HEK293 (cell line): Measurements from ENCODE around the gene MBNL2.

Experiments used
- CTCF ChIA-PET: fragments of 350-600 bp; formaldehyde crosslinking; extraction: SDS; loops from one replicate; lab custom pipeline; 2021; ENCODE audit warnings: antibody characterized with exemption; lab: Yijun Ruan, JAX
- POLR2A ChIA-PET: fragments of 300-600 bp; formaldehyde crosslinking; extraction: SDS; loops from one replicate; lab custom pipeline; 2020; ENCODE audit warnings: antibody characterized with exemption, inconsistent platforms; lab: Yijun Ruan, JAX
- H3K27ac ChIP-seq: fragments of 200-500 bp; sonication (Bioruptor generic); 2 replicates; pipeline ENCODE4 v1.5.1; 2014; ENCODE audit warnings: low read depth, low read length, control low read depth, inconsistent platforms; ENCODE audit errors: extremely low read depth
- H3K36me3 ChIP-seq, 2 experiments: fragments of 200-500 bp in 1 of 2; sonication (Bioruptor generic) in 1 of 2; 1 replicate in 1 of 2; 2 replicates in 1 of 2; pipeline ENCODE4 v1.5.1; 2014 to 2017; ENCODE audit warnings: inconsistent platforms in 2 of 2, low read length in 2 of 2; ENCODE audit not compliant: control insufficient read depth in 2 of 2, insufficient read depth in 1 of 2
- H3K4me1 ChIP-seq: fragments of 200-500 bp; sonication (Bioruptor generic); 2 replicates; pipeline ENCODE4 v1.5.1; 2014; ENCODE audit warnings: mild to moderate bottlenecking, low read length, inconsistent platforms; ENCODE audit not compliant: control insufficient read depth, insufficient read depth
- H3K4me3 ChIP-seq: 2 replicates; pipeline ENCODE4 v1.5.1; 2011; ENCODE audit warnings: low read depth, mild to moderate bottlenecking, control low read depth, low read length, moderate library complexity
- H3K9me3 ChIP-seq: fragments of 200-500 bp; sonication (Bioruptor generic); 2 replicates; pipeline ENCODE4 v1.5.1; 2014; ENCODE audit warnings: low read depth, low read length, inconsistent platforms; ENCODE audit not compliant: control insufficient read depth, insufficient read depth
- HOXA7 ChIP-seq: sonication (generic); formaldehyde crosslinking; IDR thresholded peaks from 2 replicates; pipeline ENCODE4 v1.8.1; 2022; ENCODE audit warnings: missing genetic modification reagents, borderline replicate concordance
- OVOL3 ChIP-seq: fragments of 450-650 bp; formaldehyde crosslinking; IDR thresholded peaks from 2 replicates; pipeline ENCODE4 v1.5.1; 2016; ENCODE audit warnings: missing biosample characterization, missing genetic modification characterization
- PBX3 ChIP-seq: sonication (generic); formaldehyde crosslinking; IDR thresholded peaks from 2 replicates; pipeline ENCODE4 v1.8.1; 2022; ENCODE audit warnings: mild to moderate bottlenecking, moderate library complexity, missing genetic modification reagents
- ZBTB1 ChIP-seq: fragments of 450-650 bp; formaldehyde crosslinking; IDR thresholded peaks from 2 replicates; pipeline ENCODE4 v1.5.1; 2016; ENCODE audit warnings: missing biosample characterization, missing genetic modification characterization
- ZBTB6 ChIP-seq: fragments of 450-650 bp; formaldehyde crosslinking; IDR thresholded peaks from 2 replicates; pipeline ENCODE4 v1.5.1; 2017; ENCODE audit warnings: missing biosample characterization, missing genetic modification characterization
- ZFP69B ChIP-seq: fragments of 450-650 bp; formaldehyde crosslinking; IDR thresholded peaks from 2 replicates; pipeline ENCODE4 v1.5.1; 2016; ENCODE audit warnings: missing biosample characterization, missing genetic modification characterization
- ZNF10 ChIP-seq: fragments of 450-650 bp; formaldehyde crosslinking; IDR thresholded peaks from 2 replicates; pipeline ENCODE4 v1.5.1; 2017; ENCODE audit warnings: missing biosample characterization, missing genetic modification characterization
- ZNF132 ChIP-seq: fragments of 450-650 bp; formaldehyde crosslinking; IDR thresholded peaks from 2 replicates; pipeline ENCODE4 v1.5.1; 2017; ENCODE audit warnings: missing biosample characterization, missing genetic modification characterization, borderline replicate concordance
- ZNF302 ChIP-seq: fragments of 450-650 bp; formaldehyde crosslinking; IDR thresholded peaks from 2 replicates; pipeline ENCODE4 v1.5.1; 2016; ENCODE audit warnings: missing biosample characterization, missing genetic modification characterization, low read depth
- ZNF311 ChIP-seq: fragments of 450-650 bp; formaldehyde crosslinking; IDR thresholded peaks from 2 replicates; pipeline ENCODE4 v1.5.1; 2017; ENCODE audit warnings: missing biosample characterization, missing genetic modification characterization, borderline replicate concordance
- ZNF341 ChIP-seq: fragments of 450-650 bp; formaldehyde crosslinking; IDR thresholded peaks from 2 replicates; pipeline ENCODE4; 2016; ENCODE audit warnings: low read depth, missing biosample characterization, missing genetic modification characterization
- ZNF37A ChIP-seq: fragments of 450-650 bp; IDR thresholded peaks from 2 replicates; pipeline ENCODE4 v1.5.1; 2018; ENCODE audit warnings: missing biosample characterization, missing genetic modification characterization
- ZNF423 ChIP-seq: fragments of 450-650 bp; formaldehyde crosslinking; IDR thresholded peaks from 2 replicates; pipeline ENCODE4 v1.5.1; 2016; ENCODE audit warnings: missing biosample characterization, missing genetic modification characterization
- ZNF529 ChIP-seq: fragments of 450-650 bp; formaldehyde crosslinking; IDR thresholded peaks from 2 replicates; pipeline ENCODE4 v1.5.1; 2017; ENCODE audit warnings: missing genetic modification characterization, missing biosample characterization; ENCODE audit not compliant: insufficient replicate concordance
- ZNF548 ChIP-seq: fragments of 450-650 bp; formaldehyde crosslinking; IDR thresholded peaks from 2 replicates; pipeline ENCODE4 v1.5.1; 2016; ENCODE audit warnings: missing biosample characterization, missing genetic modification characterization
- ZNF555 ChIP-seq: fragments of 450-650 bp; formaldehyde crosslinking; conservative IDR thresholded peaks from 2 replicates; pipeline ENCODE4 v1.5.1; 2017; ENCODE audit warnings: missing biosample characterization, mild to moderate bottlenecking, missing genetic modification characterization, inconsistent platforms
- ZNF585B ChIP-seq: fragments of 450-650 bp; formaldehyde crosslinking; IDR thresholded peaks from 2 replicates; pipeline ENCODE4 v1.5.1; 2016; ENCODE audit warnings: missing biosample characterization, missing genetic modification characterization
- ZNF623 ChIP-seq: fragments of 450-650 bp; formaldehyde crosslinking; IDR thresholded peaks from 2 replicates; pipeline ENCODE4 v1.5.1; 2016; ENCODE audit warnings: missing biosample characterization, missing genetic modification characterization
- ZNF626 ChIP-seq: fragments of 450-650 bp; sonication (Bioruptor Pico); formaldehyde crosslinking; IDR thresholded peaks from 2 replicates; pipeline ENCODE4 v1.5.1; 2018; ENCODE audit warnings: missing biosample characterization, missing genetic modification characterization, inconsistent platforms
- ZNF629 ChIP-seq: fragments of 450-650 bp; formaldehyde crosslinking; IDR thresholded peaks from 2 replicates; pipeline ENCODE4 v1.5.1; 2017; ENCODE audit warnings: missing biosample characterization, missing genetic modification characterization
- ZNF701 ChIP-seq: fragments of 450-650 bp; formaldehyde crosslinking; IDR thresholded peaks from 2 replicates; pipeline ENCODE4 v1.5.1; 2016; ENCODE audit warnings: missing biosample characterization, missing genetic modification characterization
- ZXDB ChIP-seq: fragments of 450-650 bp; formaldehyde crosslinking; IDR thresholded peaks from 2 replicates; pipeline ENCODE4 v1.5.1; 2016; ENCODE audit warnings: missing biosample characterization, missing genetic modification characterization
- TF ChIP-seq, protein P1 (sequence below): fragments of 450-650 bp; formaldehyde crosslinking; optimal IDR thresholded peaks from 2 replicates; pipeline ENCODE3; 2016; ENCODE audit warnings: missing biosample characterization, mild to moderate bottlenecking, missing genetic modification characterization
- TF ChIP-seq, protein P2 (sequence below): fragments of 450-650 bp; formaldehyde crosslinking; IDR thresholded peaks from 2 replicates; pipeline ENCODE4 v1.5.1; 2016; ENCODE audit warnings: missing biosample characterization, missing genetic modification characterization, low read depth
- TF ChIP-seq, protein P3 (sequence below): fragments of 450-650 bp; formaldehyde crosslinking; IDR thresholded peaks from 2 replicates; pipeline ENCODE4 v1.5.1; 2016; ENCODE audit warnings: missing biosample characterization, missing genetic modification characterization, borderline replicate concordance
- TF ChIP-seq, protein P4 (sequence below): fragments of 450-650 bp; formaldehyde crosslinking; IDR thresholded peaks from 2 replicates; pipeline ENCODE4 v1.5.1; 2016; ENCODE audit warnings: missing biosample characterization, missing genetic modification characterization

The MBNL2 gene

DNA sequence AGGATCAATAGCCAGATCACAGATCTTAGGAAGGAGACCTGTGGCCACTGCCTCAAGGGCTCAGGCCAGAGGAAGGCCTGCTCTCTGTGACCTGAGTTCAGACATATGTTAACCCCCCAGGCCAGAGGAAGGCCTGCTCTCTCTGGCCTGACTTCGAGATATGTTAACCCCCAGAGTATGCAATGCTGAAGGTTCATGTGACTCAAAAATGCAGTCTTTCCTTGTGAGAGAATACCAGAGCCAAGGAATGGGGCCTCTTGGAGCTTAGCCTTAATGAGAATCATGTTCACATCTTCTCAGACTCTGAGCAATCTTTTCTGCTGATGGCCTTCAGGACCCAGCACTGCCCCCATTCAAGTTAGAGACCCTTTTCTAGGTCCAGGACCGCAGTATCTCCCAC is 36.7 kb downstream of the MBNL2 start:
- Histone ChIP-seq H3K9me3 (no peaks in the 10 kb centered on the region), H3K4me1 (peaks cover 41% of the 10 kb centered on the region), H3K27ac (peak overlapping the region; percentile 19; the same call in 1 of the 2 replicates), H3K4me3 (no peak overlapping the region), H3K36me3 (no peaks in the 10 kb centered on the region)
- CTCF ChIA-PET, result interaction anchor here (0.6 kb wide), 1 partner anchor 119 kb away, joined by 3 read pairs; no protein-coding TSS in a partner anchor
- no peak for TF ChIP-seq ZNF555 (tag by site-specific recombination)
- TF ChIP-seq, protein P1, sequence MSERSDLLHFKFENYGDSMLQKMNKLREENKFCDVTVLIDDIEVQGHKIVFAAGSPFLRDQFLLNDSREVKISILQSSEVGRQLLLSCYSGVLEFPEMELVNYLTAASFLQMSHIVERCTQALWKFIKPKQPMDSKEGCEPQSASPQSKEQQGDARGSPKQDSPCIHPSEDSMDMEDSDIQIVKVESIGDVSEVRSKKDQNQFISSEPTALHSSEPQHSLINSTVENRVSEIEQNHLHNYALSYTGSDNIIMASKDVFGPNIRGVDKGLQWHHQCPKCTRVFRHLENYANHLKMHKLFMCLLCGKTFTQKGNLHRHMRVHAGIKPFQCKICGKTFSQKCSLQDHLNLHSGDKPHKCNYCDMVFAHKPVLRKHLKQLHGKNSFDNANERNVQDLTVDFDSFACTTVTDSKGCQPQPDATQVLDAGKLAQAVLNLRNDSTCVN (tag by site-specific recombination), result no peak
- TF ChIP-seq, protein P2, sequence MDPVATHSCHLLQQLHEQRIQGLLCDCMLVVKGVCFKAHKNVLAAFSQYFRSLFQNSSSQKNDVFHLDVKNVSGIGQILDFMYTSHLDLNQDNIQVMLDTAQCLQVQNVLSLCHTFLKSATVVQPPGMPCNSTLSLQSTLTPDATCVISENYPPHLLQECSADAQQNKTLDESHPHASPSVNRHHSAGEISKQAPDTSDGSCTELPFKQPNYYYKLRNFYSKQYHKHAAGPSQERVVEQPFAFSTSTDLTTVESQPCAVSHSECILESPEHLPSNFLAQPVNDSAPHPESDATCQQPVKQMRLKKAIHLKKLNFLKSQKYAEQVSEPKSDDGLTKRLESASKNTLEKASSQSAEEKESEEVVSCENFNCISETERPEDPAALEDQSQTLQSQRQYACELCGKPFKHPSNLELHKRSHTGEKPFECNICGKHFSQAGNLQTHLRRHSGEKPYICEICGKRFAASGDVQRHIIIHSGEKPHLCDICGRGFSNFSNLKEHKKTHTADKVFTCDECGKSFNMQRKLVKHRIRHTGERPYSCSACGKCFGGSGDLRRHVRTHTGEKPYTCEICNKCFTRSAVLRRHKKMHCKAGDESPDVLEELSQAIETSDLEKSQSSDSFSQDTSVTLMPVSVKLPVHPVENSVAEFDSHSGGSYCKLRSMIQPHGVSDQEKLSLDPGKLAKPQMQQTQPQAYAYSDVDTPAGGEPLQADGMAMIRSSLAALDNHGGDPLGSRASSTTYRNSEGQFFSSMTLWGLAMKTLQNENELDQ (tag by site-specific recombination), result no peak
- no peak for TF ChIP-seq ZNF132
- TF ChIP-seq, protein P3, sequence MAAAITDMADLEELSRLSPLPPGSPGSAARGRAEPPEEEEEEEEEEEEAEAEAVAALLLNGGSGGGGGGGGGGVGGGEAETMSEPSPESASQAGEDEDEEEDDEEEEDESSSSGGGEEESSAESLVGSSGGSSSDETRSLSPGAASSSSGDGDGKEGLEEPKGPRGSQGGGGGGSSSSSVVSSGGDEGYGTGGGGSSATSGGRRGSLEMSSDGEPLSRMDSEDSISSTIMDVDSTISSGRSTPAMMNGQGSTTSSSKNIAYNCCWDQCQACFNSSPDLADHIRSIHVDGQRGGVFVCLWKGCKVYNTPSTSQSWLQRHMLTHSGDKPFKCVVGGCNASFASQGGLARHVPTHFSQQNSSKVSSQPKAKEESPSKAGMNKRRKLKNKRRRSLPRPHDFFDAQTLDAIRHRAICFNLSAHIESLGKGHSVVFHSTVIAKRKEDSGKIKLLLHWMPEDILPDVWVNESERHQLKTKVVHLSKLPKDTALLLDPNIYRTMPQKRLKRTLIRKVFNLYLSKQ (tag by site-specific recombination), result no peak
- no peak for TF ChIP-seq ZNF548 (tag by site-specific recombination)
- no peak for TF ChIP-seq ZNF626 (tag by site-specific recombination)
- no peak for TF ChIP-seq ZNF341 (tag by site-specific recombination)
- no peak for TF ChIP-seq ZBTB1 (tag by site-specific recombination)
- no peak for TF ChIP-seq PBX3
- TF ChIP-seq OVOL3 (tag by site-specific recombination), result no peak
- TF ChIP-seq ZNF623, result no peak
- no peak for TF ChIP-seq ZNF701 (tag by site-specific recombination)
- no peak for TF ChIP-seq ZNF529 (tag by site-specific recombination)
- TF ChIP-seq ZNF585B (tag by site-specific recombination), result no peak
- no peak for TF ChIP-seq ZBTB6 (tag by site-specific recombination)
- POLR2A ChIA-PET, result no interaction called here

DNA sequence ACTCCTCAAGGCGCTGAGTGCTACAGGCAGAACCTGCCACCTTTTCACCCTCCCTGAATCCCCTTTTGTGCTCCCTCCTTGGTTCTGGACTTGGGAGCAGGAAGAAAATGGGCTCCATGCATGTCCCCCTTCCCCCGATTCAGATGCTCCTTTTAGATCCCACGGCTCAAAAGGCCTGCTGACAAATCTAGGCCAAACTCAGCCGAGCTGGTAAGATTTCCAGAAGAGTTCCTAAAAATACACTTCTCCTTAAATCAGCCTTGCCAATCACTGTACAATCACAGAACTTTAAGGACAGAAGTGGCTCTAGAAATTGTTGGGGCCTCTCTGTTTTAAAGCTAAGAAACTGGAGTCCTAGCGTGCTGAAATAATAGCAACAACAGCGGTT is 37.3 kb downstream of the MBNL2 start:
- Histone ChIP-seq H3K36me3 (no peaks in the 10 kb centered on the region), H3K9me3 (no peaks in the 10 kb centered on the region), H3K4me3 (no peak overlapping the region), H3K27ac (peak overlapping the region; percentile 19; the same call in 1 of the 2 replicates), H3K4me1 (peaks cover 40% of the 10 kb centered on the region)
- ChIA-PET POLR2A (no interaction called here), CTCF (interaction anchor here (0.5 to 0.7 kb wide), 3 partner anchors 83 to 168 kb away, joined by 3 to 4 read pairs (median 3); no protein-coding TSS in a partner anchor)
- no peak for TF ChIP-seq ZFP69B (tag by site-specific recombination)
- TF ChIP-seq ZNF37A (tag by site-specific recombination), result no peak
- no peak for TF ChIP-seq ZNF302 (tag by site-specific recombination)
- no peak for TF ChIP-seq ZNF555 (tag by site-specific recombination)
- no peak for TF ChIP-seq ZNF10 (tag by site-specific recombination)
- no peak for TF ChIP-seq ZNF629
- no peak for TF ChIP-seq ZXDB (tag by site-specific recombination)
- no peak for TF ChIP-seq ZNF548 (tag by site-specific recombination)
- TF ChIP-seq, protein P4, sequence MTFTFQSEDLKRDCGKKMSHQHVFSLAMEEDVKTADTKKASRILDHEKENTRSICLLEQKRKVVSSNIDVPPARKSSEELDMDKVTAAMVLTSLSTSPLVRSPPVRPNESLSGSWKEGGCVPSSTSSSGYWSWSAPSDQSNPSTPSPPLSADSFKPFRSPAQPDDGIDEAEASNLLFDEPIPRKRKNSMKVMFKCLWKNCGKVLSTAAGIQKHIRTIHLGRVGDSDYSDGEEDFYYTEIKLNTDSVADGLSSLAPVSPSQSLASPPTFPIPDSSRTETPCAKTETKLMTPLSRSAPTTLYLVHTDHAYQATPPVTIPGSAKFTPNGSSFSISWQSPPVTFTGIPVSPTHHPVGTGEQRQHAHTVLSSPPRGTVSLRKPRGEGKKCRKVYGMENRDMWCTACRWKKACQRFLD (tag by site-specific recombination), result no peak
- no peak for TF ChIP-seq ZNF311
- TF ChIP-seq HOXA7 (CRISPR knock-in tag), result no peak
- TF ChIP-seq ZNF423 (tag by site-specific recombination), result no peak
